ENCODE results near the gene LAMA2.

- TF ChIP-seq CTCF (IDR thresholded peaks at IDR 0.05), result no peak
- TF ChIP-seq EP300 (IDR thresholded peaks at IDR 0.05), result no peak
- no peak for TF ChIP-seq POLR2A (IDR thresholded peaks at IDR 0.05)
- TF ChIP-seq POLR2AphosphoS5 (IDR thresholded peaks at IDR 0.05), result no peak
Measured at GRCh38 chr6:129453073-129453472, 570.1 kb downstream of the LAMA2 start.

All from sigmoid colon (tissue), 4 donors.